RWPE1 (cell line): ENCODE results near the gene STARD3.

Experiments
- CTCF ChIA-PET: fragments of 350-600 bp; sonication (Branson Sonifier 250); formaldehyde crosslinking; extraction: SDS; loops from one replicate; lab custom pipeline; 2021; lab: Yijun Ruan, JAX
- POLR2A ChIA-PET: fragments of 400-600 bp; formaldehyde crosslinking; extraction: SDS; loops from one replicate; lab custom pipeline; 2020; ENCODE audit warnings: antibody characterized with exemption; ENCODE audit not compliant: low non-redundant PET; lab: Yijun Ruan, JAX
- DNase-seq: peaks from one replicate; pipeline ENCODE4 v3.0.0; 2012; ENCODE audit warnings: low spot score
- H3K27ac ChIP-seq: fragments of 450-650 bp; 2 replicates; pipeline ENCODE4 v1.5.1; 2017
- TF ChIP-seq, protein P1 (sequence below): fragments of 450-650 bp; conservative IDR thresholded peaks from 2 replicates; pipeline ENCODE4 v1.5.1; 2017; ENCODE audit warnings: low read depth, mild to moderate bottlenecking

Gene STARD3

GRCh38 chr17:39671651-39672521, 34.9 kb downstream of the STARD3 start:
- POLR2A ChIA-PET, result no interaction called here
- no peak overlapping the region for H3K27ac ChIP-seq
- CTCF ChIA-PET, result interaction anchor here (0.6 to 2.1 kb wide), 5 partner anchors 16 to 55 kb away, joined by 3 to 12 read pairs (median 4); partner anchors contain the start of gene PGAP3
- peak; percentile 36 for DNase-seq
- TF ChIP-seq, protein P1, sequence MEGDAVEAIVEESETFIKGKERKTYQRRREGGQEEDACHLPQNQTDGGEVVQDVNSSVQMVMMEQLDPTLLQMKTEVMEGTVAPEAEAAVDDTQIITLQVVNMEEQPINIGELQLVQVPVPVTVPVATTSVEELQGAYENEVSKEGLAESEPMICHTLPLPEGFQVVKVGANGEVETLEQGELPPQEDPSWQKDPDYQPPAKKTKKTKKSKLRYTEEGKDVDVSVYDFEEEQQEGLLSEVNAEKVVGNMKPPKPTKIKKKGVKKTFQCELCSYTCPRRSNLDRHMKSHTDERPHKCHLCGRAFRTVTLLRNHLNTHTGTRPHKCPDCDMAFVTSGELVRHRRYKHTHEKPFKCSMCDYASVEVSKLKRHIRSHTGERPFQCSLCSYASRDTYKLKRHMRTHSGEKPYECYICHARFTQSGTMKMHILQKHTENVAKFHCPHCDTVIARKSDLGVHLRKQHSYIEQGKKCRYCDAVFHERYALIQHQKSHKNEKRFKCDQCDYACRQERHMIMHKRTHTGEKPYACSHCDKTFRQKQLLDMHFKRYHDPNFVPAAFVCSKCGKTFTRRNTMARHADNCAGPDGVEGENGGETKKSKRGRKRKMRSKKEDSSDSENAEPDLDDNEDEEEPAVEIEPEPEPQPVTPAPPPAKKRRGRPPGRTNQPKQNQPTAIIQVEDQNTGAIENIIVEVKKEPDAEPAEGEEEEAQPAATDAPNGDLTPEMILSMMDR, result peak; percentile 30; the same call in 1 of the 2 replicates

GRCh38 chr17:39672522-39673334, 35.8 kb downstream of the STARD3 start:
- CTCF ChIA-PET, result interaction anchor here (0.6 to 2.1 kb wide), 3 partner anchors 8 to 51 kb away, joined by 3 to 12 read pairs (median 3); partner anchors contain the start of gene PGAP3
- TF ChIP-seq, protein P1, result 0 out of 2 replicates have a peak, but pooled peaks have one; percentile 3
- H3K27ac ChIP-seq, result no peak overlapping the region
- no peak for DNase-seq
- POLR2A ChIA-PET, result no interaction called here

DNA sequence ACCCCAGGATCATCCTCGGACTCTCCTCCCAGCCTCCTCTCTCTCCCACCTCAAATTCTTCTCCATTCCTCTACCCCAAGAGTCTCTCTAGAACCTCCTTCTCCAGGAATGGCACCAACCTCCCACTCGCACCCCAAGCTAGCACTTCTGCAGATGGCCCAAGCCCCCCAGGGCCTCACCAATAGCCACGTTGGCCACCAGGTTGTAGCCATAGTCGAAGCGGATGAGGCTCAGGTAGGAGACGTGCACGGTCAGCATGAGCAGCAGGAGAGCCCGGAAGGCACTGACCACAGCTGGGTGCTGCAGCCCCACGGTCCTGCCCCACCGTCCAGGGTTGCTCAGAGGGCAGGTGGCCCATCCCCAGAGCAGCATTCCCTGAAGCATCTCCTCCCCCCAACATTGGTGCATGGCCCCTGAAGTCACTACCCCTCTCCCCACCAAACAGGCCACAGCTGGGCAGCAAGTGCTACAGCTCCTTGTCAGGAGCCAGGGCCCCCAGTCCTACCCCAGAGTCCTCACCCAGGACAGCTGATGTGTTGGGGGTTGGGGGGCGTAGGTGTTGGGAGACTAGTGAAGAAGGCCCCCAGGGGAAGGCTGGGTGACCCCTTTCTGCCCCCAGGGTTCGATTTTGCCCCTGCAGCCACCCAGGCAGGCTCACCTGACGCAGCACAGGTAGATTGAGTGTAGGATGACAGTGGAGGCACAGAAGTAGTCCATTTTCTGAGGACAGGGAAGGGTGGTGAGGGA, 36.6 kb downstream of the STARD3 start:
- POLR2A ChIA-PET, result no interaction called here
- no peak overlapping the region for H3K27ac ChIP-seq
- TF ChIP-seq, protein P1, result no peak
- DNase-seq, result no peak
- CTCF ChIA-PET, result interaction anchor here (0.6 to 0.7 kb wide), 2 partner anchors 9 to 66 kb away, joined by 3 to 6 read pairs; no protein-coding TSS in a partner anchor

GRCh38 chr17:39674179-39674578, 37.2 kb downstream of the STARD3 start:
- H3K27ac ChIP-seq, result no peak overlapping the region
- ChIA-PET CTCF (interaction anchor here (0.7 to 1.8 kb wide), 3 partner anchors 8 to 66 kb away, joined by 3 to 6 read pairs (median 5); partner anchors contain the start of gene TCAP), POLR2A (no interaction called here)
- DNase-seq, result no peak
- TF ChIP-seq, protein P1, result no peak

DNA sequence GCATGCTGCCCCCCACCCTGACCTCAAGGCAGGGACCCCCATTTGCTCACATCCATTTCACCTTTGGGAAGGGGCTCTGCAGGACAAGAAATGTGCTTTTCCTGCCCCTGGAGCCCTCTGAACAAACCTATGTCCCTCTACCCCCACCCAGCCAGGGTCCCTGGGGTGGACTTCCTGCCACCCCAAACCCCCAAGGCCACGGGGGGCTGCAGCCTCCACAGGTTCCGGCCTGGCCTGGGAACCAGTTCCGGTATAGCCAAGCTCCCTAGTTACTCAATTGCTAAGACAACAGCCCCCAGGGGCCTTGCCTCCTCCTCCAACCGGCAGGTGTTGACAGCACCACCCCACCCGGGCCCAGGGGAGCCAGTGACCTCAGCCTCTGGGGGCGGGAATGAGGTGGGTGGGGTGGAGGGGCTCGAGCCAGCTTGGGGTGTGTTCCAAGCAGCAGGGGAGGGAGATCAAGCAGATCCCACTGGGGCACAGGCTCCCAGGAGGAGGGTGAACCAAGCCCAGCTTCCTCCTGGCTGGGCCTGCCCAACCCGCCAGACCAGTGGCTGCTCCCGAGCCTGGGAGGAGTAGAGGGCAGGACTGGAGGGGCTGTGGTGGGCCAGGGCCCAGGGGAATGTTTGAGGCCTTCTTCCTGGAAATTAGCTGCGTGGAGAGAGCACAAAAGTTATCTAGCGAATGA, 37.9 kb downstream of the STARD3 start:
- peak overlapping the region; percentile 17 for H3K27ac ChIP-seq
- TF ChIP-seq, protein P1, result no peak
- CTCF ChIA-PET, result interaction anchor here (0.6 to 1.8 kb wide), 3 partner anchors 9 to 14 kb away, joined by 3 to 6 read pairs (median 5); partner anchors contain the start of gene TCAP
- POLR2A ChIA-PET, result no interaction called here
- DNase-seq, result no peak
